Measurements from ENCODE around the gene MAMSTR.
A peak's percentile ranks its signal among the peaks of the same experiment; 100 is the strongest.
"Not testable (repeated sequence)": the region's sequence is repeated elsewhere in the genome, so short reads cannot be mapped to it uniquely, and the experiment has no call there.

MAMSTR gene, protein sequence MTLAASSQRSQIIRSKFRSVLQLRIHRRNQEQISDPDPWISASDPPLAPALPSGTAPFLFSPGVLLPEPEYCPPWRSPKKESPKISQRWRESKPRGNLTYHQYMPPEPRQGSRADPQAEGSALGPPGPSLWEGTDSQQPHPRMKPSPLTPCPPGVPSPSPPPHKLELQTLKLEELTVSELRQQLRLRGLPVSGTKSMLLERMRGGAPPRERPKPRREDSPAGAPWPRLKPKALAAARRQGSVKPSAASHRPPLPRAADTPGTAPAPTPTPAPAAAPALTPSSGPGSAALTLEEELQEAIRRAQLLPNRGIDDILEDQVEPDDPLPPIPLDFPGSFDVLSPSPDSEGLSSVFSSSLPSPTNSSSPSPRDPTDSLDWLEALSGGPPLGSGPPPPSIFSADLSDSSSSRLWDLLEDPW

DNA sequence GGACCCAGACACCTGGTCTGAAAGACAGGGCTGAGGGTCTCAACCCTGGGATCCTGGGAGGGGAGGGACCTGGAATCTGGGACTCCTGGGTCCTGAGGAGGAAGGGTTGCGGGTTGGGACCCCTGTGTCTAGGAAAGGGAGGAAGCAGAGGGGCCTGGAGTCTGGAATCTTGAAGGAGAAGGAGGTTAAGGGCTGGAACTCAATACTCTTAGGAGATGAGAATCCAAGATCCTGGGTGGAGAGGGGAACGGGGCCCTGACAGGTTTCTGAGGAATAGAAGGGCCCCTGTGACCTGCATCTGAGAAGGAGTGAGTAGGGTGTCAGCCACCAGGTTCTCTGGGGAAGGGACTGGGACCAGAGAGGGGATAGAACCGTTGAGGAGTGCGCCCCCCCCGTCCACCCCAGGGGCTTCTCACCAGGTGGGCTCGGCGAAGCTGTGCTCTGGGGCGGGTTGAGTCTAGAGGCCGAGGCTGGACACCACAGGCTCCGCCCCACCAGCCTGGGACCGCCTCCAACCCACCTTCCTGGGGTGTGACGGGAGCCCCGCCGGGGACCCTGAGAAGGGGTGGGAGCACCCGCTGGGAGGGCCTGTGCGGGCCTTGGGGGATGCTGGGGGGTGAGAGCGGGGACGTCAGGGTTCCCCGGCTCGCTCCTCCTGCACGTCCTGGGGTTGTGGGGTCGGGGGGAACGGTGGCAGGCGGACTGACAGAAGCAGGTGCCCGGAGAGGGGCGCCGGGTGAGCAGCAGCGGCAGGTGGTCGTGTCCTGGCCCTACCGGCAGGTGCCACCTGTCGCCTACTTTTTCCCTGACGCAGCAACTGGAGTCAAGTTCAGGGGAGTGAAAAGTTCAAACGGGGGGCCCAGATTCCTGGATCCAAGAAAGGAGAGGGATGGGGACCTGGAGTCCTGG, at the start of gene MAMSTR:
Gene MAMSTR, minus strand, starts transcription at position 463 of the 909 bp plus-strand sequence. CDS start 694 bp downstream, outside the sequence.
- FAIRE-seq (no peak), DNase-seq (ENCODE audit: low spot score) (no peak)

DNA sequence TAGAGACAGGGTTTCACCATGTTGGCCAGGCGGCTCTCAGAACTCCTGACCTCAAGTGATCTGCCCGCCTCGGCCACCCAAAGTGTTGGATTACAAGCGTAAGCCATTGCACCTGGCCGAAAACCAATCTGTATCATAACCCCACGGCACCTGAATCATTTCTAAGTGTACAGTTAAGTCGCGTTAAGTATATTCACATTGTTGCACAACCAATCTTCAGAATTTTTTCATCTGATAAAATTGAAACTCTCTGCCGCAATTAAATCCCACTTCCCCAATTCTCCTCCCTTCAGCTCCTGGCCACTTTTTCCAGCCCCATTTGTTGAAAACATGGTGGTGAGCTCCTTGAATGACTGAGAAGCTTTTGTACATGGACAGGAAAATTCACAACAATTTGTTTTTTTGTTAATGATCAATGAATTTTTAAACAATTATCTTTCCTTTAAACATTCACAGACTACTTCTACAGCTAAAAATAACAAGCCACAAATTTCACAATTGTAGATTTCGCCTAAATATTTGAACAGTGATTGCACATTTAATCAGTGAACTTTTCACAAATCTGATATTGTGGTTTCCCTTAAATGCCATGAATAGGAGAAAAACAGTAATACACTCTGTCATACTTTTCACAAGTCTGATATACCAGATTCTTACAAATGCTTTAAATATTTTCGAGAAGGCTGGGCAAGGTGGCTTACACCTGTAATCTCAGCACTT, 49.6 kb upstream of the MAMSTR start:
- no peak for FAIRE-seq

DNA sequence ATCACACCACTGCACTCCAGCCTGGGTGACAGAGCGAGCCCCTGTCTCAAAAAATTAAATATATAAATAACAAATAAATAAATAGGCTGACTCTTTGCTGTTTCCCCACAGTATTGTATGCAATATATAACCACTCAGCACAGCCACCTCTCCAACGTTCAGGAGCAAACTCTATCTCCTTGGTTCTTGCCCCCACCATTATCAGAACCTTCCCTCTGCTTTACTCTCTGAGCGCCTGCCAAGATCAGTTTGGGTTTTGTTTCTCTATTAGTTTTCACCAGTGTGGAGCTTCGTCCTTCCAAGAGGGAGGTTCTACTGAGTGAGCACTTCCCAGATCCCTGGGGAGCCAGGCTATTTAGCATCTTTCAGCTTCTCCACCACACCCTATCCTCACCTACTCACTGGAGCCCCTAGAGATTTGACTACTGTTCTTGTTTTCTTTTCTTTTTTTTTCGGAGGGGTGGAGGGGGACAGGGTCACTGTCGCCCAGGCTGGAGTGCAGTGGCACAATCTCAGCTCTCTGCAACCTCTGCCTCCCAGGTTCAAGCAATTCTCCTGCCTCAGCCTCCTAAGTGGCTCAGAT, 48.7 kb upstream of the MAMSTR start:
- FAIRE-seq; DNase-seq (ENCODE audit: low spot score): not testable (repeated sequence)

More for the DNA sequence above, 49.6 kb upstream of the MAMSTR start:
- no peak for DNase-seq (ENCODE audit: low spot score)

DNA sequence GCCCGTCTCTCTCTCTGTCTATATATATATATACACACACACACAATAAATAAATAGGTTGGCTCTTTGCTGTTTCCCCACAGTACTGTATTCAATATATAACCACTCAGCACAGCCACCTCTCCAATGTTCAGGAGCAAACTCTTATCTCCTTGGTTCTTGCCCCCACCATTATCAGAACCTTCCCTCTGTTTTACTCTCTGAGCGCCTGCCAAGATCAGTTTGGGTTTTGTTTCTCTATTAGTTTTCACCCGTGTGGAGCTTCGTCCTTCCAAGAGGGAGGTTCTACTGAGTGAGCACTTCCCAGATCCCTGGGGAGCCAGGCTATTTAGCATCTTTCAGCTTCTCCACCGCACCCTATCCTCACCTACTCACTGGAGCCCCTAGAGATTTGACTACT, 46.3 kb upstream of the MAMSTR start:
- not testable (repeated sequence) for DNase-seq (ENCODE audit: low spot score); FAIRE-seq

DNA sequence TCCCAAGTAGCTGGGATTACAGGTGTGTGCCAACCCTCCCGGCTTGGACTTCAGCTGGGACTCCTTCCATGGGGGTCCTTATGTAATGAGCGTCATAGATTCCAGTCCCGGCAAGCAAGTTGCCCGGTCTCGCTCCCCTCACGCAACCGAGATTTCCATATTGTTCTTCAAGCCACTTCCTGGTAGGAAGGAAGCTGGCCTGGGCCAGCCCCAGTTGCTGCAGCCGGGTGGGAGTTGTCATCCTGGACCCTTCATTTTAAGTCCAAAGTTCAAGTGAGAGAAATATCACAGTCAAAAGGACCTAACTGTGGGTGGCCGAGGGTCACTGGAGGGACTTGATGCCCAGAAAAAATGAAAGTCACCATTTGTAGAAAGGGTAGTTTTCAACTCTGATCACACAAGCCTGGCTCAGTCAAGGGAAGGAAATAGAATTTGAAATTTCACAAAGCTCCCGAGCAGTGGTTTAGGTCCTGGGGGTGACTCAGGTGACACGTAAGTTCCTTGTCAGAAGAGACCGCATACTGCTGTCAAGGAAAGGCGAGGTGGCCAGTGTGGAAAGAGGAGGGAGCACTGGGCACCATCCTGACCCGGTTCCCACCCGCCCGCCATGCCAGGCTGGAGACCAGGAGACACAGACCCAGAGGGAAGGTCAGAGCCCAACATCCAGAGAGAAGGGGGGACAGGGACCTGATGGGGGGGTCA, 41.1 kb upstream of the MAMSTR start:
- peak; percentile 44 for DNase-seq (ENCODE audit: low spot score)
- FAIRE-seq = no peak

DNA sequence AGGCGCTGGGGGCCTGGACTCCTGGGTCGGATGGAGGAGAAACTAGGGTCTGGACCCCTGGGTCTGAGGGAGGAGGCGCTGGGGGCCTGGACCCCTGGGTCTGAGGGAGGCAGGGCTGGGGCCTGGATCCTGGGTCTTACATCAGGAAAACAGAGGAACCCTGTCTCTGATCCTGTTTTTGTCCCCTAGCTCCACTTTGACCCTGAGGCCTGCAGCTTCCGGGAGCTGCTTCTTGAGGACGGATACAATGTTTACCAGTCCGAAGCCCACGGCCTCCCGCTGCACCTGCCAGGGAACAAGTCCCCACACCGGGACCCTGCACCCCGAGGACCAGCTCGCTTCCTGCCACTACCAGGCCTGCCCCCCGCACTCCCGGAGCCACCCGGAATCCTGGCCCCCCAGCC, 38.2 kb upstream of the MAMSTR start:
- DNase-seq (ENCODE audit: low spot score) = no peak
- no peak for FAIRE-seq

DNA sequence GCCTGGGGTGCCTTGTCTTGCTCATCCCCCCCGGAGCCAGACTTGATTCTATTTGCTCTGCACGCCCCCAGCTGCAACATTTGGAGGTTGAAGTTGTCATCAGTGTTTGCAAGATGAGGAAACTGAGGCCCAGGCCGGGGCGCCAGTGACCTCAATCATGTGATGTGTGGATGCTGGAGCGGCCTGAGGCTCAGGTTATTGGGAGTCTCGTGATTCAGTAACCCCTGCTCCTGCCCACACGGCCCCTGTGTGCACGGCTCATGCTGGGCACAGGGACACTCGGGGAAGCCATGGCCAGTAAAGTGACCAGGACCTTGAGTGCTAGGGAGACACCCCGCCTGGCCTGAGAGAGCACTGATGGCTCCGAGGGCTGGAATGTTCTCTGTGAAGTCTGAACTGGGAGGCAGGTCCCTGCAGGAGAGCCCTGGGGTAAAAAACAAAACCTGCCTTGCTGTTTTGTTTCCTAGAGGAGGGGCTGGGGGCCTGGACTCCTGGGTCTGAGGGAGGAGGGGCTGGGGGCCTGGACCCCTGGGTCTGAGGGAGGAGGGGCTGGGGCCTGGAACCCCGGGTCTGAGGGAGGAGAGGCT, 37.7 kb upstream of the MAMSTR start:
- no peak for FAIRE-seq
- no peak for DNase-seq (ENCODE audit: low spot score)

DNA sequence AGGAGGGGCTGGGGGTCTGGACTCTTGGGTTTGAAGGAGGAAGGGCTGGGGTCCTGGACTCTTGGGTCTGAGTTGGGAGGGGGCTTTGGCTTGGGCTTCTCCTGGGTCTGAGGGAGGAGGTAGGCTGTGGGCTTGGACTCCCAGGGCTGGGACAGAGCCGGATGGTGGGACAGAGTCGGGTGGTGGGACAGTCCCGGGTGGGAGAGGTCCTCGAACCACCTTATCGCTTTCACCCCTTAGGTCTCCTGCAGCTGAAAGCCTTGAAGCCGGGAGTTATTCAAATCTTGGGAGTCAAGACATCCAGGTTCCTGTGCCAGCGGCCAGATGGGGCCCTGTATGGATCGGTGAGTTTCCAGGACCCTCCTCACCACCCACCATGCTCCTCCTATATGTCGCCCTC, 37.2 kb upstream of the MAMSTR start:
- FAIRE-seq = no peak

DNA sequence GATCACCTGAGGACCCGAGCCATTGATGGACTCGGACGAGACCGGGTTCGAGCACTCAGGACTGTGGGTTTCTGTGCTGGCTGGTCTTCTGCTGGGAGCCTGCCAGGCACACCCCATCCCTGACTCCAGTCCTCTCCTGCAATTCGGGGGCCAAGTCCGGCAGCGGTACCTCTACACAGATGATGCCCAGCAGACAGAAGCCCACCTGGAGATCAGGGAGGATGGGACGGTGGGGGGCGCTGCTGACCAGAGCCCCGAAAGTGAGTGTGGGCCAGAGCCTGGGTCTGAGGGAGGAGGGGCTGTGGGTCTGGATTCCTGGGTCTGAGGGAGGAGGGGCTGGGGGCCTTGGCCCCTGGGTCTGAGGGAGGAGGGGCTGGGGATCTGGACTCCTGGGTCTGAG, 36.7 kb upstream of the MAMSTR start:
- no peak for DNase-seq (ENCODE audit: low spot score)
- no peak for FAIRE-seq

More for the DNA sequence above, 37.2 kb upstream of the MAMSTR start:
- no peak for DNase-seq (ENCODE audit: low spot score)

DNA sequence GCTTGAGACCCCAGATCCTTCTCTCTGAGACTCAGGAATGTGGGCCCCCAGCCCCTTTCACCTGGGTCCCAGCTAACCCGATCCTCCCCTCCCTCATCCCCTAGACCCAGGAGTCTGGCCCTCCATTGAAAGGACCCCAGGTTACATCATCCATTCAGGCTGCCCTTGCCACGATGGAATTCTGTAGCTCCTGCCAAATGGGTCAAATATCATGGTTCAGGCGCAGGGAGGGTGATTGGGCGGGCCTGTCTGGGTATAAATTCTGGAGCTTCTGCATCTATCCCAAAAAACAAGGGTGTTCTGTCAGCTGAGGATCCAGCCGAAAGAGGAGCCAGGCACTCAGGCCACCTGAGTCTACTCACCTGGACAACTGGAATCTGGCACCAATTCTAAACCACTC, 36.3 kb upstream of the MAMSTR start:
- FAIRE-seq = no peak
- no peak for DNase-seq (ENCODE audit: low spot score)

DNA sequence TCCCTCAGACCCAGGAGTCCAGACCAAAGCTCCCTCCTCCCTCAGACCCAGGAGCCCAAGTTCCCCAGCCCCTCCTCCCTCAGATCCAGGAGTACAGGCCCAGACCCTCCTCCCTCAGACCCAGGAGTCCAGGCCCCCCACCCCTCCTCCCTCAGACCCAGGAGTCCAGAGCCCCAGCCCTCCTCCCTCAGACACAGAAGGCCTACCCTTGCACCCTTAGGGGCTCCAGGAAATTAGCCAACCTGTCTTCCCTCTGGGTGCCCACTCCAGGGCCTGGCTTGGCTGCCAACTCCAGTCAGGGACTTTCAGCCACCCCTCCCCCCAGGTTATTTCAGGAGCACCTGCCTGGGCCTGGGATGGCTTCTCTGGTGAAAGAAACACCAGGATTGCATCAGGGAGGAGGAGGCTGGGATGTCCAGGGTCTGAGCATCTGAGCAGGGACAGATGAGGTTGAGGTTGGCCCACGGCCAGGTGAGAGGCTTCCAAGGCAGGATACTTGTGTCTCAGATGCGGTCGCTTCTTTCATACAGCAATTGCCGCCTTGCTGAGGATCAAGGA, 35.6 kb upstream of the MAMSTR start, which contains the start of gene FGF21:
Gene FGF21, plus strand, starts transcription at position 441 of the 558 bp plus-strand sequence. CDS start 713 bp downstream, outside the sequence.
- DNase-seq (ENCODE audit: low spot score) = no peak

DNA sequence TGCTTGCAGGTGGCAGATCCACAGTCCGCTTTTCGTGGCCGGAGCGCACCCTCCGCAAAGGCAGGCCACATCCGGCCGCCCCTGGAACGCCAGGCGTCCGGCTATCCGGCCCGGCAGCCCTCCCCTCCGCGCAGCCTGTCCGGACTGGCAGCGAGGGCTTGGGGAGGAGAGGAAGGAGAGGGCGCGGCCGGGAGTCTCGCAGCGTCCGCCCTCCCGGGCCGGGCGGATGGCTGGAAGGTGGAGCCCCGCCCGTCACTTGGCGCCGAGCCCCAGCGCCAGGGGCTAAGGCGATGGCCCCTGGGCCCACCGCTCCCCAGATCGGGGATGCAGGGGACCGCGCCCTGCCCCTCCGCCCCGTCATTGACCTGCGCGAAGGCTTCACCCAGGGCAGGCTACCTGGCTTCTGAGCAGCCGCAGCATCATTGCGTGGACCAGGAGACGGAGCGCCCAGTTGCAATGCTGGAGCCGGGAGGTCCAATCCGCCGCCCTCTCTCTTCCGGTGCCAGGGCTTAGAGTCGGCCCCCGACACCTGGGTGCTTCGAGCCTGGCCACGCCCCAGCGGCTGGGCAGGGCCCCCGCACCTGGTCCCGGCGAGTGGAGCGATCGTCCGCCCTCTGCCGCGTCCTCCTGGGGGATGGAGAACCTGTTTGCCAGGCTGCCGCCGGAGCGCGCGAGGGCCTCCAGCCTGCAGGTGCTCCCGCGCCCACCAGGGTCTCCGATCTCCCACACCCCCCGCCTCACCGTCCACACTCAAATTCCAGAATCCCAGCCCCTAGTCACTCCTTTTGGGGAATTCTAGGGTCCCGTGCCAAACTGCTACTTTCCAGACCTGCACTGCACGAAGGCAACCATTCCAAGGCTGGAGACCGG, 33.2 kb upstream of the MAMSTR start, which contains the start of gene FUT1:
Gene FUT1, minus strand, starts transcription at position 146 of the 870 bp plus-strand sequence. CDS start 1,360 bp downstream, outside the sequence.
- no peak for DNase-seq (ENCODE audit: low spot score)
- no peak for FAIRE-seq

More for the DNA sequence above, 35.6 kb upstream of the MAMSTR start, which contains the start of gene FGF21:
- no peak for FAIRE-seq

DNA sequence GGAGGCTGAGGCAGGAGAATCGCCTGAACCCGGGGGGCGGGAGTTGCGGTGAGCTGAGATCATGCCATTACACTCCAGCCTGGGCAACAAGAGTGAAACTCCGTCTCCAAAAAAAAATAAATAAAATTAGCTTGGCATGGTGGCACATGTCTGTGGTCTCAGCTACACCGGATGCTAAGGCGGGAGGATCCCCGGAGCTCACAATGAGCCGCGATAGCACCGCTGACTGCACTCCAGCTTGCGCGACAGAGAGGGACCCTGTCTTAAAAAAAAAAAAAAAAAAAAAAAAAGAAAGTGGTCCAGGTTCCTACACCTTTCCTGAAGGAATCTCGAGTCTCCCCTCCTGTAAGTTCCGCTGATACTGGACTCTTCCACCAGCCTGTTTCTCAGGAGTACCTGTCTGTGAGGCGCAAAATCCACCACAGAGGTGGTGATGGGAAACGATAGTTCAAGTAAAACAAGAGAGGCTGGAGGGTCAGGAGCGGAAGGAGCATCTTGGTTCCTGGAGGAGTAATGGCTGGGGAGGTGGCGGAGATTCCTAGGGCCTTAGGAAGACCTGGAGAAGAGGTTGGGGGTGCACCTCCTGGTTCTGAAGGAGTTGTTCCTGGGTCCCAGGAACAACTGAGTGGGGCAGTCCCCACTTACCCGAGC, 32.4 kb upstream of the MAMSTR start:
- FAIRE-seq = no peak
- no peak for DNase-seq (ENCODE audit: low spot score)

DNA sequence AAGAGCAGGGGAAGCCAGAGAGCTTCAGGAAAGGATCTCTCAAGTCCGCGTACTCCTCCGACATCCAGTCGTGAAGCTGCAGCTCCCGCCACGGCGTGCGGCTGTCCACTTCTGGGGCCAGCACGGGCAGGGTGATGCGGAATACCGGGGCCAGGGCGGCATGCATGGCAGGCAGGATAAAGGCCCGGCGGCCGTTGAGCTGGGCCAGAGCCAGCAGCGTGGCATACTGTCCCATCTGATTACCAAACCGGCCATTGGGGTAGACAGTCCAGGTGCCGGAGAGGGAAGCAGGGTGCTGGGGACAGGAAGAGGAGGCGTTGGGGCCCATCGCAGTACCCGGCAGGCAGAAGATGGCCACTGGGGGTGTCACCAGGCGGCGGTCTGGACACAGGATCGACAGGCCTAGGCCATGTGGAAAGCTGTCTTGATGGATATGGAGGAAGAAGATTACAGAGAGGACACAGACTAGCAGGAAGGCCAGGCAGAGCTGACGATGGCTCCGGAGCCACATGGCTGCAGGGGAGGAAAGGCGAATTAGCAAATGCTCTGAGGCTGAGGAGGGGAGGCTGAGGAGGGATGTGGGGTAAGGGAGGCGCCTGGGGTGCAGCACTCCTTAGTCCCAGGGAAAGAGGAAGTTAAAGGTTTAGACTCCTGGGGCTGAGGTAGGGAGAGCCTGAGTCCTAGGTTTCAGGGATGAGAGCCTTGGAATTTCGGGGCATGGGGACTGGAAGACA, 31.4 kb upstream of the MAMSTR start:
- no peak for DNase-seq (ENCODE audit: low spot score)
- FAIRE-seq = no peak

DNA sequence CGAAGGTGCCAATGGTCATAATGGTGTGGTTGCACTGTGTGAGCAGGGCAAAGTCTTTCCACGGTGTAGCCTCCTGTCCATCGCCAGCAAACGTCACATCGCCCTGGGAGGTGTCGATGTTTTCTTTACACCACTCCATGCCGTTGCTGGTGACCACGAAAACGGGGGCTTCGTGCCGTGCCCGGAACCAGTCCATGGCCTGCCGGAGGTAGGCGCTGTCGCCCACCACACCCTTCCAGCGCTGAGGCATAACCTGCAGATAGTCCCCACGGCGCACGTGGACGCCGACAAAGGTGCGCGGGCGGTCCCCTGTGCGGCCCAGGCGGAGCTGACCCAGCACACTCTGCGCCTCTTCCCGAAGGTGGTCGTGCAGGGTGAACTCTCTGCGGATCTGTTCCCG, 30.8 kb upstream of the MAMSTR start:
- no peak for FAIRE-seq
- DNase-seq (ENCODE audit: low spot score) = no peak

DNA sequence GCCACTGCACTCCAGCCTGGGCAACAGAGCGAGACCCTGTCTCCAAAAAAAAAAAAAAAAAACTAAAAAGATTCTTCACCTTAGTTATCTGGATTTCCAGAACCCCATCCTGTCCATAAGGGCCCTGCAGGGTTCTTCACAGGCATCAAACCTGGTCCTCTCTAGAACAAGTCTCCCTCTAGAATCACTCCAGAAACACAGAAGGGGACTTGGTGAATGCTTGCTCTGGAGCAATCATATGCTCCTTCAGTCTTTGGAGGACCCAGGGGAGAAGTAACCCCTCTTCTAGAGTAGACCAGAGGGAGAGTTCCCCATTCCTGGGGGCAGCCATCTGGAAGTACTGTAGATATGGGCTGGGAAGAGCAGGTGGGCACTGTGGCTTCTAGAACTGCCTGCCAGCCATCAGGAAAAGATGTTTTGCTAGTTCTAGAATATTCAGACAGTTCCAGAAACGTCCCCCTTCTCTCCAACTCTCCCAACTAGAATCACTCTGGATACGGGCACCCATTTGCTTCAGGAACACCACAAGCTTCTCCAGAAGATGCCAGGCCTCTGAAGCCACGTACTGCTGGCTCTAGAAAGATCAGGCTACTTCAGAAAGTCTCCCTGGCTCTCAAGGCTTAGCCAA, 30.2 kb upstream of the MAMSTR start:
- FAIRE-seq = no peak
- DNase-seq (ENCODE audit: low spot score) = no peak
